GM12878 (cell line): ENCODE results near the gene ITGB5. TPM values are rescaled to one million over a fixed set of nuclear protein-coding genes. Genes with fewer than 3 reads are reported as not detected.

Experiments used
- HDGF ChIP-seq: fragments of 450-650 bp; IDR thresholded peaks from 2 replicates; pipeline ENCODE4 v1.6.1; 2016; ENCODE audit warnings: antibody characterized with exemption
- polyA plus RNA-seq, 11 experiments: library from polyadenylated mRNA; depleted of rRNA in 4 of 11; unstranded in 6 of 11; stranded (reverse) in 5 of 11; fragments of >200 nt; fragmentation: Nextera tagmentation in 4 of 11; fragmentation: Illumina TruSeq in 1 of 11; extraction: Ambion mirVana in 4 of 11; extraction: Trizol in 1 of 11; gene quantifications; 1 replicate in 1 of 11; 2 replicates in 10 of 11; pipeline versions ENCODE4 v1.2.1 to v1.2.3, GENCODE V29; 2011 to 2016; ENCODE audit warnings: inconsistent platforms in 2 of 11, missing spikeins in 2 of 11, low read depth in 1 of 11
- total RNA-seq, 4 experiments: library from RNA; depleted of rRNA in 3 of 4; stranded (reverse); fragments of >200 nt in 3 of 4; fragmentation: Illumina TruSeq in 1 of 4; extraction: Trizol in 1 of 4; gene quantifications; 2 replicates each; pipeline versions ENCODE4 v1.2.1 to v1.2.3, GENCODE V29; 2013 to 2021
- TF ChIP-seq, protein P1 (sequence below): fragments of 450-650 bp; IDR thresholded peaks from 2 replicates; pipeline ENCODE4 v1.6.1; 2016; ENCODE audit warnings: mild to moderate bottlenecking, moderate library complexity, borderline replicate concordance
- TF ChIP-seq, protein P2 (sequence below): IDR thresholded peaks from 2 replicates; pipeline ENCODE4 v1.6.1; 2012; ENCODE audit warnings: improper control_type of control experiment, low read depth, low read length; ENCODE audit not compliant: insufficient replicate concordance

ITGB5 gene
- total and polyA plus RNA-seq, 10 of the 15 experiments (the other 5 are each of a cell fraction or from before 2014, with no cell fraction given): 0.05 to 10.0 (median 0.83) TPM; not detected in 2

DNA sequence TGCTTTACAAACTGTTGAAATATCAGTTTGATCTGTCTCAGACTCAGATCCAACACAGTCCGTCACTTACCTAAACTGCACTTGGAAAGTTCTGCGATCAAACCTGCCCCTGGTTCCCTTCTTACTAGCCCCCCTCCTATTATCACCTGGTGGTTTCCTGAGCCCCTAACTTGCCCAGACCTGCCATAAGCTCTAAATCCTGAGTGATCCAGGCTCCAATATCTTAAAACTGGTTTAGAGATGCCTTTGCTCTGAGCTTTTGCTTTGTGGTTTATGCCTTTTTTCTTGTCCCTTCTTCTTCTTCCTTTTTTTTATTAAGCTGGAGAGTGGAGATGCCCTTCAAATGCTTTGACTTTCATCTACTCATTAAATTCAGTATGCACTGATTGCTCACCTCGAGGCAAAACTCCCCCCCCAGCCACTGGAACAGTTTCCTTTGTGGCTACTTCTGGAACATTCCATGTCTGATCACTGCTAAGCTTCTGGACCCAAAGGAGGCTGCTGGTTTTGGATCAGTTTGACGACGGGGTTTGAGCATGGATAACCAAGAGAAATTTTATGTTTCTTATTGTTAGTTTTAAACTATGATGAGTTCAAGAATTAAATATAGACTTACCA is 3.5 kb upstream of the ITGB5 start (continued):
- TF ChIP-seq, protein P1, sequence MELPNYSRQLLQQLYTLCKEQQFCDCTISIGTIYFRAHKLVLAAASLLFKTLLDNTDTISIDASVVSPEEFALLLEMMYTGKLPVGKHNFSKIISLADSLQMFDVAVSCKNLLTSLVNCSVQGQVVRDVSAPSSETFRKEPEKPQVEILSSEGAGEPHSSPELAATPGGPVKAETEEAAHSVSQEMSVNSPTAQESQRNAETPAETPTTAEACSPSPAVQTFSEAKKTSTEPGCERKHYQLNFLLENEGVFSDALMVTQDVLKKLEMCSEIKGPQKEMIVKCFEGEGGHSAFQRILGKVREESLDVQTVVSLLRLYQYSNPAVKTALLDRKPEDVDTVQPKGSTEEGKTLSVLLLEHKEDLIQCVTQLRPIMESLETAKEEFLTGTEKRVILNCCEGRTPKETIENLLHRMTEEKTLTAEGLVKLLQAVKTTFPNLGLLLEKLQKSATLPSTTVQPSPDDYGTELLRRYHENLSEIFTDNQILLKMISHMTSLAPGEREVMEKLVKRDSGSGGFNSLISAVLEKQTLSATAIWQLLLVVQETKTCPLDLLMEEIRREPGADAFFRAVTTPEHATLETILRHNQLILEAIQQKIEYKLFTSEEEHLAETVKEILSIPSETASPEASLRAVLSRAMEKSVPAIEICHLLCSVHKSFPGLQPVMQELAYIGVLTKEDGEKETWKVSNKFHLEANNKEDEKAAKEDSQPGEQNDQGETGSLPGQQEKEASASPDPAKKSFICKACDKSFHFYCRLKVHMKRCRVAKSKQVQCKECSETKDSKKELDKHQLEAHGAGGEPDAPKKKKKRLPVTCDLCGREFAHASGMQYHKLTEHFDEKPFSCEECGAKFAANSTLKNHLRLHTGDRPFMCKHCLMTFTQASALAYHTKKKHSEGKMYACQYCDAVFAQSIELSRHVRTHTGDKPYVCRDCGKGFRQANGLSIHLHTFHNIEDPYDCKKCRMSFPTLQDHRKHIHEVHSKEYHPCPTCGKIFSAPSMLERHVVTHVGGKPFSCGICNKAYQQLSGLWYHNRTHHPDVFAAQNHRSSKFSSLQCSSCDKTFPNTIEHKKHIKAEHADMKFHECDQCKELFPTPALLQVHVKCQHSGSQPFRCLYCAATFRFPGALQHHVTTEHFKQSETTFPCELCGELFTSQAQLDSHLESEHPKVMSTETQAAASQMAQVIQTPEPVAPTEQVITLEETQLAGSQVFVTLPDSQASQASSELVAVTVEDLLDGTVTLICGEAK: no peak
- no peak for TF ChIP-seq HDGF
- TF ChIP-seq, protein P2, sequence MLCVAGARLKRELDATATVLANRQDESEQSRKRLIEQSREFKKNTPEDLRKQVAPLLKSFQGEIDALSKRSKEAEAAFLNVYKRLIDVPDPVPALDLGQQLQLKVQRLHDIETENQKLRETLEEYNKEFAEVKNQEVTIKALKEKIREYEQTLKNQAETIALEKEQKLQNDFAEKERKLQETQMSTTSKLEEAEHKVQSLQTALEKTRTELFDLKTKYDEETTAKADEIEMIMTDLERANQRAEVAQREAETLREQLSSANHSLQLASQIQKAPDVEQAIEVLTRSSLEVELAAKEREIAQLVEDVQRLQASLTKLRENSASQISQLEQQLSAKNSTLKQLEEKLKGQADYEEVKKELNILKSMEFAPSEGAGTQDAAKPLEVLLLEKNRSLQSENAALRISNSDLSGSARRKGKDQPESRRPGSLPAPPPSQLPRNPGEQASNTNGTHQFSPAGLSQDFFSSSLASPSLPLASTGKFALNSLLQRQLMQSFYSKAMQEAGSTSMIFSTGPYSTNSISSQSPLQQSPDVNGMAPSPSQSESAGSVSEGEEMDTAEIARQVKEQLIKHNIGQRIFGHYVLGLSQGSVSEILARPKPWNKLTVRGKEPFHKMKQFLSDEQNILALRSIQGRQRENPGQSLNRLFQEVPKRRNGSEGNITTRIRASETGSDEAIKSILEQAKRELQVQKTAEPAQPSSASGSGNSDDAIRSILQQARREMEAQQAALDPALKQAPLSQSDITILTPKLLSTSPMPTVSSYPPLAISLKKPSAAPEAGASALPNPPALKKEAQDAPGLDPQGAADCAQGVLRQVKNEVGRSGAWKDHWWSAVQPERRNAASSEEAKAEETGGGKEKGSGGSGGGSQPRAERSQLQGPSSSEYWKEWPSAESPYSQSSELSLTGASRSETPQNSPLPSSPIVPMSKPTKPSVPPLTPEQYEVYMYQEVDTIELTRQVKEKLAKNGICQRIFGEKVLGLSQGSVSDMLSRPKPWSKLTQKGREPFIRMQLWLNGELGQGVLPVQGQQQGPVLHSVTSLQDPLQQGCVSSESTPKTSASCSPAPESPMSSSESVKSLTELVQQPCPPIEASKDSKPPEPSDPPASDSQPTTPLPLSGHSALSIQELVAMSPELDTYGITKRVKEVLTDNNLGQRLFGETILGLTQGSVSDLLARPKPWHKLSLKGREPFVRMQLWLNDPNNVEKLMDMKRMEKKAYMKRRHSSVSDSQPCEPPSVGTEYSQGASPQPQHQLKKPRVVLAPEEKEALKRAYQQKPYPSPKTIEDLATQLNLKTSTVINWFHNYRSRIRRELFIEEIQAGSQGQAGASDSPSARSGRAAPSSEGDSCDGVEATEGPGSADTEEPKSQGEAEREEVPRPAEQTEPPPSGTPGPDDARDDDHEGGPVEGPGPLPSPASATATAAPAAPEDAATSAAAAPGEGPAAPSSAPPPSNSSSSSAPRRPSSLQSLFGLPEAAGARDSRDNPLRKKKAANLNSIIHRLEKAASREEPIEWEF: no peak
